SK-N-SH (cell line): ENCODE data around the gene FRMD4B. TPM values are rescaled to one million over a fixed set of nuclear protein-coding genes. Genes with fewer than 3 reads are reported as not detected.
A peak's percentile ranks its signal among the peaks of the same experiment; 100 is the strongest.

Experiments used
- CTCF ChIA-PET: fragments of 300-600, 350-600 bp; formaldehyde crosslinking; extraction: SDS; loops from one replicate; lab custom pipeline; 2021; lab: Yijun Ruan, JAX
- POLR2A ChIA-PET: fragments of 350-600 bp; sonication (Branson Sonifier 250); formaldehyde crosslinking; extraction: SDS; loops from one replicate; lab custom pipeline; 2020; ENCODE audit warnings: antibody characterized with exemption, inconsistent platforms; lab: Yijun Ruan, JAX
- DNase-seq: peaks from one replicate; pipeline ENCODE4 v3.0.0; 2012
- H2AFZ ChIP-seq: fragments of 200-600 bp; sonication (generic); 2 replicates; pipeline ENCODE4 v1.8.1; 2016; ENCODE audit warnings: antibody characterized with exemption, mild to moderate bottlenecking, low read depth
- H3F3A ChIP-seq: fragments of 200-600 bp; sonication (generic); replicated peaks from 2 replicates; pipeline ENCODE3; 2016; ENCODE audit warnings: antibody characterized with exemption, mild to moderate bottlenecking; ENCODE audit not compliant: insufficient read depth
- H3K27ac ChIP-seq, 2 experiments: fragments of 200-500 bp in 1 of 2; fragments of 200-600 bp in 1 of 2; sonication (Bioruptor generic) in 1 of 2; sonication (generic), shearing (Covaris generic) in 1 of 2; 2 replicates each; pipeline versions ENCODE4 v1.5.1 to v1.6.1; 2014 to 2016; ENCODE audit warnings: low read depth in 2 of 2, inconsistent platforms in 1 of 2, low read length in 1 of 2, mild to moderate bottlenecking in 1 of 2, mixed read lengths in 1 of 2
- H3K27me3 ChIP-seq: fragments of 200-600 bp; sonication (generic), shearing (Covaris generic); 2 replicates; pipeline ENCODE4 v1.6.1; 2016; ENCODE audit warnings: mixed run types; ENCODE audit not compliant: insufficient read depth
- H3K36me3 ChIP-seq, 2 experiments: fragments of 200-500 bp in 1 of 2; fragments of 200-600 bp in 1 of 2; sonication (Bioruptor generic) in 1 of 2; sonication (generic) in 1 of 2; replicated peaks in 1 of 2; 2 replicates each; pipeline versions ENCODE3 to v1.5.1; 2014 to 2016; ENCODE audit warnings: low read length in 1 of 2, mild to moderate bottlenecking in 1 of 2; ENCODE audit not compliant: insufficient read depth in 2 of 2, control insufficient read depth in 1 of 2
- H3K4me1 ChIP-seq, 2 experiments: fragments of 200-500 bp in 1 of 2; fragments of 200-600 bp in 1 of 2; sonication (Bioruptor generic) in 1 of 2; sonication (generic), shearing (Covaris generic) in 1 of 2; 2 replicates each; pipeline versions ENCODE4 v1.5.1 to v1.6.1; 2014 to 2016; ENCODE audit warnings: low read depth in 1 of 2, low read length in 1 of 2, mixed run types in 1 of 2; ENCODE audit not compliant: insufficient read depth in 2 of 2, control insufficient read depth in 1 of 2
- H3K4me2 ChIP-seq: fragments of 200-600 bp; sonication (generic), shearing (Covaris generic); 2 replicates; pipeline ENCODE4 v1.6.1; 2017; ENCODE audit warnings: mixed run types
- H3K4me3 ChIP-seq, 2 experiments: fragments of 200-500 bp in 1 of 2; fragments of 200-600 bp in 1 of 2; sonication (Bioruptor generic) in 1 of 2; sonication (generic), shearing (Covaris generic) in 1 of 2; 2 replicates each; pipeline versions ENCODE4 v1.5.1 to v1.8.1; 2014 to 2016; ENCODE audit warnings: low read depth in 2 of 2, inconsistent platforms in 1 of 2, low read length in 1 of 2, mild to moderate bottlenecking in 1 of 2, mixed read lengths in 1 of 2, moderate library complexity in 1 of 2
- H3K79me2 ChIP-seq: fragments of 200-600 bp; sonication (generic); 2 replicates; pipeline ENCODE4 v1.8.1; 2017; ENCODE audit warnings: mild to moderate bottlenecking; ENCODE audit not compliant: insufficient read depth
- H3K9ac ChIP-seq: fragments of 200-600 bp; sonication (generic); 2 replicates; pipeline ENCODE4 v1.6.1; 2017; ENCODE audit warnings: mixed run types
- H3K9me2 ChIP-seq: fragments of 200-600 bp; sonication (generic); 2 replicates; pipeline ENCODE4 v1.6.1; 2017; ENCODE audit warnings: mixed run types
- H3K9me3 ChIP-seq: fragments of 200-600 bp; sonication (generic); 2 replicates; pipeline ENCODE4 v1.6.1; 2017; ENCODE audit warnings: mixed run types, mild to moderate bottlenecking, moderate library complexity
- H4K20me1 ChIP-seq: fragments of 200-600 bp; sonication (generic); 2 replicates; pipeline ENCODE4 v1.6.1; 2017; ENCODE audit warnings: mild to moderate bottlenecking, mixed run types; ENCODE audit not compliant: insufficient read depth
- CHD2 ChIP-seq: fragments of 150-350 bp; IDR thresholded peaks from 2 replicates; pipeline ENCODE4 v1.6.1; 2018; ENCODE audit warnings: low read length; ENCODE audit not compliant: partially characterized antibody
- CTCF ChIP-seq: fragments of 200-600 bp; sonication (generic); IDR thresholded peaks from 2 replicates; pipeline ENCODE4 v1.6.1; 2017; ENCODE audit warnings: antibody characterized with exemption, mild to moderate bottlenecking, moderate library complexity
- EP300 ChIP-seq, 2 experiments: IDR thresholded peaks; 2 replicates each; pipeline versions ENCODE4 v1.4.0 to v1.6.1; 2012; ENCODE audit warnings: borderline replicate concordance in 1 of 2, low read depth in 1 of 2, low read length in 1 of 2
- FOXM1 ChIP-seq: IDR thresholded peaks from 2 replicates; pipeline ENCODE4 v1.4.0; 2012; ENCODE audit warnings: low read depth, mild to moderate bottlenecking
- JUND ChIP-seq: IDR thresholded peaks from 2 replicates; pipeline ENCODE4 v1.4.0; 2012
- MAX ChIP-seq: IDR thresholded peaks from 2 replicates; pipeline ENCODE4 v1.4.0; 2012; ENCODE audit warnings: low read depth
- NFIC ChIP-seq: IDR thresholded peaks from 2 replicates; pipeline ENCODE4 v1.4.0; 2012; ENCODE audit warnings: borderline replicate concordance
- NRF1 ChIP-seq: IDR thresholded peaks from 2 replicates; pipeline ENCODE4 v1.6.1; 2012; ENCODE audit warnings: low read depth, mild to moderate bottlenecking, low read length
- POLR2AphosphoS5 ChIP-seq: IDR thresholded peaks from 2 replicates; pipeline ENCODE4 v1.6.1; 2012; ENCODE audit warnings: low read depth, low read length
- SIN3A ChIP-seq: IDR thresholded peaks from 2 replicates; pipeline ENCODE4 v1.6.1; 2012; ENCODE audit warnings: low read depth, mild to moderate bottlenecking, low read length, moderate library complexity, borderline replicate concordance
- TAF1 ChIP-seq: IDR thresholded peaks from 2 replicates; pipeline ENCODE4 v1.6.1; 2012; ENCODE audit warnings: low read depth, mild to moderate bottlenecking, low read length, moderate library complexity, borderline replicate concordance
- TCF12 ChIP-seq: IDR thresholded peaks from 2 replicates; pipeline ENCODE4 v1.4.0; 2012
- WGBS: methylation state at CpG from one replicate; pipeline ENCODE4 v1.1.6; 2017; ENCODE audit warnings: low lambda C conversion rate; 5-methylcytosine and 5-hydroxymethylcytosine counted together
- polyA plus RNA-seq, 3 experiments: library from polyadenylated mRNA; depleted of rRNA; stranded (reverse); fragments of >200 nt; gene quantifications; 2 replicates each; pipeline ENCODE4 v1.2.3, GENCODE V29; 2012
- TF ChIP-seq, protein P1 (sequence below): fragments of 150-350 bp; IDR thresholded peaks from 2 replicates; pipeline ENCODE4 v1.6.1; 2017; ENCODE audit warnings: antibody characterized with exemption, low read length, low read depth, borderline replicate concordance
- TF ChIP-seq, protein P2 (sequence below): IDR thresholded peaks from 2 replicates; pipeline ENCODE4; 2012

Gene FRMD4B
- polyA plus RNA-seq, 1 of the 3 experiments (the other 2 are of a cell fraction), result 0.53 TPM

GRCh38 chr3:69212411-69213160 lies 173.3 kb downstream of the FRMD4B start (continued):
- TF ChIP-seq, protein P1, sequence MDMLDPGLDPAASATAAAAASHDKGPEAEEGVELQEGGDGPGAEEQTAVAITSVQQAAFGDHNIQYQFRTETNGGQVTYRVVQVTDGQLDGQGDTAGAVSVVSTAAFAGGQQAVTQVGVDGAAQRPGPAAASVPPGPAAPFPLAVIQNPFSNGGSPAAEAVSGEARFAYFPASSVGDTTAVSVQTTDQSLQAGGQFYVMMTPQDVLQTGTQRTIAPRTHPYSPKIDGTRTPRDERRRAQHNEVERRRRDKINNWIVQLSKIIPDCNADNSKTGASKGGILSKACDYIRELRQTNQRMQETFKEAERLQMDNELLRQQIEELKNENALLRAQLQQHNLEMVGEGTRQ, result no peak
- TF ChIP-seq EP300 (IDR thresholded peaks at IDR 0.05; ENCODE audit: borderline replicate concordance in 1 of 2, low read depth in 1 of 2, low read length in 1 of 2) (0 out of 4 replicates have a peak, but pooled peaks of 1 of the 2 experiments have one; percentile 21), SIN3A (no peak), CTCF (no peak), CHD2 (no peak), NRF1 (no peak), MAX (no peak), POLR2AphosphoS5 (no peak)
- TF ChIP-seq, all 33 proteins: peak for 6

- 61% methylated on average over 5 of the region's 5 CpGs for WGBS
- Histone ChIP-seq H3K9ac (no peak overlapping the region), H3K27ac (no peak overlapping the region), H3K4me2 (no peak overlapping the region), H3K4me1 (no peaks in the 10 kb centered on the region), H4K20me1 (no peaks in the 10 kb centered on the region), H3K36me3 (no peaks in the 10 kb centered on the region), H2AFZ (no peak overlapping the region), H3K27me3 (no peaks in the 10 kb centered on the region), H3K79me2 (no peaks in the 10 kb centered on the region), H3K4me3 (no peak overlapping the region), H3K9me2 (no peaks in the 10 kb centered on the region), H3K9me3 (no peaks in the 10 kb centered on the region), H3F3A (peaks cover 7% of the 10 kb centered on the region)
- ChIA-PET CTCF (no interaction called here), POLR2A (no interaction called here)
- no peak for DNase-seq
- 0 out of 2 replicates have a peak, but pooled peaks have one; percentile 36 for TF ChIP-seq JUND
- TF ChIP-seq TCF12, result peak; percentile 64
- TF ChIP-seq, protein P2, sequence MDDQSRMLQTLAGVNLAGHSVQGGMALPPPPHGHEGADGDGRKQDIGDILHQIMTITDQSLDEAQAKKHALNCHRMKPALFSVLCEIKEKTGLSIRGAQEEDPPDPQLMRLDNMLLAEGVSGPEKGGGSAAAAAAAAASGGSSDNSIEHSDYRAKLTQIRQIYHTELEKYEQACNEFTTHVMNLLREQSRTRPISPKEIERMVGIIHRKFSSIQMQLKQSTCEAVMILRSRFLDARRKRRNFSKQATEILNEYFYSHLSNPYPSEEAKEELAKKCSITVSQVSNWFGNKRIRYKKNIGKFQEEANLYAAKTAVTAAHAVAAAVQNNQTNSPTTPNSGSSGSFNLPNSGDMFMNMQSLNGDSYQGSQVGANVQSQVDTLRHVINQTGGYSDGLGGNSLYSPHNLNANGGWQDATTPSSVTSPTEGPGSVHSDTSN, result peak; percentile 72
- TF ChIP-seq NFIC, result peak; percentile 36; the same call in 1 of the 2 replicates
- no peak for TF ChIP-seq FOXM1
- TF ChIP-seq TAF1, result no peak
- TF ChIP-seq EP300 (IDR thresholded peaks at IDR 0.05; ENCODE audit: borderline replicate concordance in 1 of 2, low read depth in 1 of 2, low read length in 1 of 2), result peak in 1 of 2 experiments; percentile 14; a peak in 1 of 4 replicates
These were observed 175.7 kb downstream of the FRMD4B start for GRCh38 chr3:69210068-69210730.
